COR-L47 (cell line): ENCODE measurements around the gene YJU2.

Source experiments
- DNase-seq: peaks from one replicate; lab custom pipeline; 2025; lab: John Stamatoyannopoulos, UW

The YJU2 gene

DNA sequence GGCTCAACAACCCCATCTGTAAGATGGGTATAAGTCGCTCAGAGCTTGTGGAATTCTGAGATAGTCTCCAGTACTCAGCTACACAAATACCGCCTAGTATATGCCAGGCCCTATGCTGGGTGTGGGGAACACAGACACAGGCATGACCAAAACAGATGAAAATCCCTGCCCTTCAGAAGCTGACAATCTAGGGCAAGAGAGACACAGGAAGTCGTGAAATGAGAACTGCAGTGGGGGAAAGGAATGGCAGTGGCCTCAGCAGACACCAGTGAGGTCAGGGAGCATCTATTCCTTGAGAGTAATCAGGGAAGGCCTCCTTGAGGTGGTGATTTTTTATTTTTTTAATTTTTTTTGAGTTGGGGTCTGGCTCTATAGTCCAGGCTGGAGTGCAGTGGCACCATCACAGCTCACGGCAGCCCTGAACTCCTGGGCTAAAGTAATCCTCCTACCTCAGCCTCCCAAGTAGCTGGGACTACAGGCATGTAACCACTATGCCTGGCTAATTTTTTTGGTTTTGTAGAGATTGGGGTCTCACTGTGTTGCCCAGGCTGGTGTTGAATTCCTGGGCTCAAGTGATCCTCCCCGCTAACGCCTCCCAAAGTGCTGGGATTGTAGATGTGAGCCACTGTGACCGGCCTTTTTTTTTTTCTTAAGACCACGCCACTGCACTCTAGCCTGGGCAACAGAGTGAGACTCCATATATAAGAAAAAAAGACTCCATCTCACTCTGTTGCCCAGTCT is 52.1 kb downstream of the YJU2 start:
- DNase-seq, result no peak

DNA sequence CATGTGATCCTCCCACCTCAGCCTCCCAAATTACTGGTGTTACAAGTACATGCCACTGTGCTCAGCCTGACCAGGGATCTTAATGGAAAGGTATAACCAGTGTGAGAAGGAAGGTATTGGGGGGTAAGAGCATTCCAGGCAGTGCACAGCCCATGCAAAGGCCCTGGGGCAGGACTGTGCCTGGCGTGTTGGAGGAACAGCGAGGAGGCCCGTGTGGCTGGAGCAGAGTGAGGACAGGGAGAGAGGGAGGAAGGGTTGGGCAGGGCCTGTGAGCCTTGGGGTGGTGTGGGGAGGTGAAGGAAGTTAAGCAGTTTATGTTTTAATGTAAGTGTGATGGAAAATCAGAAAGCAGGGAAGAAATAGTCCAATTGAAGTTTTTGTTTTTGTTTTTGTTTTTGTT is 53.7 kb downstream of the YJU2 start:
- DNase-seq, result no peak

DNA sequence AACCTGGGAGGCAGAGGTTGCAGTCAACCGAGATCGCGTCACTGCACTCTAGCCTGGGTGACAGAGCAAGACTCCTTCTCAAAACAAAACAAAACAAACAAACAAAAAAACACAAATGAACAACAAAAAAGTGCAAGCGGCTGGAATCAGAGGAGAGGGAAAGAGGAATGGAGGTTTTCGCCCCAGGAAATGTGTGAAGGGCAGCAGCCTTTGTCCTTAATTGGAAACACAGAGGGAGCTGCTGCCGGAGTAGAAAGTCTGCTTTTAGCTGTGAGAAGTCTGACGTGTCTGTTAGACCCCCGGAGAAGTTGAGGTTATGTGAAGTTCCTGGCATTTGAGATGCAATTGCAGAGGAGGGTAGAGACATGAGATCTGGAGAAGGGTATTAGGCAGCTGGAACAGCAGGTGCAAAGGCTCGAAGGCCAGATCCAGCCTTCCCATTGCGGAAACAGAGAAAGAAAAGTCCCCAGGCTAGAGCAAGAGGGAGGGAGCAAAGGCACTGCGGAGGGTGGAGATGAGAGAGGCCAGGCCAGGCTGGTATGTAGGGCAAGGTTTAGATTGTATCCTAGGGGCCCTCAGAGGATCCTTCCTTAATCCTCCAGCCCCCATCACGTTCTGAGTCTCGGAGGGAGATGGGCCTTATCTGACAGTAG is 54.8 kb downstream of the YJU2 start:
- DNase-seq, result no peak

DNA sequence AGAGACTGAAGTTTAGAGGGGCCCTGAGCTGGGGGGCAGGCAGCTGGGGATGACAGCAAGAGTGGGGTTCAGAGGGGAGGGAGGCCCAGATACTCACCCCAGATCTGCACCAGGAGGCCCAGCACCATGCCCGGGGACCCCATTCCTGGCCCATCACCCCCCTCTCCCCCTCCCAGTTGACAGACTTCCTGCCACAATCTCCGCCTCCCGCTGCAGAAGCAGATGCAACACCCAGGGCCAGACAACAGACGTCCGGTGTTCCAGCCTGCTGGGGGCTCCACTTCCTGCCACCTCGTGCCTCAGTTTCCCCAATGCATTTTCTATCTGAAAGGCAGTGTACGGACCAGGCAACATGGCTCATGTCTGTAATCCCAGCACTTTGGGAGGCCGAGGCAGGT is 55.4 kb downstream of the YJU2 start, which contains the start of gene TMIGD2:
TMIGD2 (minus strand) TSS at position 147 of the 398 bp plus-strand sequence; CDS start at position 143, 4 bp downstream.
- no peak for DNase-seq

DNA sequence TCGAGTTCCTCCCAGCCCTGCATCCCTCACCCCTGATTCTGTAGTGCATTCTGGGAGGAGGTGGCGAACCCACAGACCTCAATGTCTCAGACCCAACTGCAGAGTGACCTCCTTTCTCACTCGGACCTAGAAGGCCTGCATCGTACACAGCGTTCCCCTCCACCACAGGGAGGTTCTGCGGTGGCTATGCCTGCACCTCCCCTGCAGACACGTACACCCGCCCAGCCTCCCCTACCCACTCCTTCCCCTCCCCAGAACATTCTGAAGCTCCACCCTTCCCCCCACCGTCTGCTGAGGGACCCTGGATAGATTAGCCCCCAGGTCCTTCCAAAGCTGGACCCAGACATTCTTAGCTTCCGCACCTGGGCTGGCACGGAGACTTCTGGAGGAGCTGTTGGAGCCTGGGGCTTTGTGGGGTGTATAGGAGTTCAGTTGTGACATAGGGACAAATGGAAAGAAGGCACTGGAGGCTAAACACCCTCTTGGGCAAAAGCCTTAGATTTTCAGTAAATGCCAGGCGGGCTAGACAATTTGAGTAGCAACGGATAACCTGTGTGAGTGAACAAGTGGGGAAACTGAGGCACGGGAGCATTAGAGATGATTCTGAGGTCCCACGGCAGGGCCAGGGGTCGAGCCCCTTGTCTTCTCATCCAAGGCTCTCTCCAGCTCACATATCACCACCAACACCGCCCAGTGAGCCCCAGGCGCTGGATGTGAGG is 57.1 kb downstream of the YJU2 start:
- DNase-seq, result no peak

DNA sequence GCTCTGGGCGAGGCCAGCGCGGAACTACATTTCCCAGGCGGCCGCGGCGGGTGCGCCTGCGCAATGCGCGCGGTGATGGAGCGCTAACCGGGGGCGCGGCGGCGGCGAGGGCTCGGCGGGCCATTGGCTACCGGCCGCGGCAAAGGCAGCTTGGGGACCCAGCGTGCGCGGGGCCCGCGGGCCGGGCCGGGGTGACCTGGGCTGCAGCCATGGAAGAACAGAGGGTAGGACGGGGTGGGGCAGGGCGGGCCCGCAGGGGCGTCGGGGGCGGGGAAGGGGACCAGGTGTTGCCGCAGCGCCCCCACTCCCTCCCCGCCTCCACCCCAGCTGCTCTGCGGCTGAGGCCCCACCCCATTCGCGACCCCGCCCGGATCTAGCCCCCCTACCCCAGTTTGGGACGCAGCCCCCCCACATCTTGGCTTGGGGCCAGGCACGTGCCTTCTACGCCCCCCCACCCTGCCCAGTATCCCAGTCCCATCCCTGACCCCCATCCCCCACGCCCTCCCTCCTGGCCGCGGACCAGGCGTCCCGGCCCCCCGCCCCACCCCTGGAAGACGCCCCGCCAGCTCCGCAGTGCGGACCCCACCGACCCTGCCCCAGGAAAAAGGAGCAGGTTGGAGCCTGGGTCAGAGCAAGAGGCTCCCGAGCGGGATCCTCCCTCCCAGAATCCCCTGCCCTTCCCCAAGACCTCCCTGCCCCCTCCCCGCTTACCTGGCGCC is 57.8 kb downstream of the YJU2 start, which contains the start of gene FSD1:
FSD1 (plus strand) TSS at position 61 of the 719 bp plus-strand sequence; CDS start at position 210, 149 bp downstream.
- peak; percentile 60 for DNase-seq

DNA sequence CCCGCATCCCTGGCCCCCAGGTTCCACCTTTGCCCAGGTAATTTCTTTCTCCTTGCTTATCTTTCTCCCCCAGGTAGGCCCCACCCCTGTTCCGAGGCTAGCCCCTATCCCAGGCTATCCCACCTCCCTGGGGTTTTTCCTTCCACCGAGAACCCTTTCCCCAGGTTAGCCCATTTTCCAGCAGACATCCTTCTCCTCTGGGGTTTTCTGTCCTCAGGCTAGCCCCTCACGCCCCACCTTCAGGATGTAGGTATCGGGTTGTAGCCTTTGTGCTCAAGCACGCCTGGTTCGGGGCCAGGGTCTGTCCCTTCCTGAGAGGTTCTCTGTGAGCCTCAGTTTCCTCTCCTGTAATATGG is 58.4 kb downstream of the YJU2 start:
- DNase-seq, result no peak

DNA sequence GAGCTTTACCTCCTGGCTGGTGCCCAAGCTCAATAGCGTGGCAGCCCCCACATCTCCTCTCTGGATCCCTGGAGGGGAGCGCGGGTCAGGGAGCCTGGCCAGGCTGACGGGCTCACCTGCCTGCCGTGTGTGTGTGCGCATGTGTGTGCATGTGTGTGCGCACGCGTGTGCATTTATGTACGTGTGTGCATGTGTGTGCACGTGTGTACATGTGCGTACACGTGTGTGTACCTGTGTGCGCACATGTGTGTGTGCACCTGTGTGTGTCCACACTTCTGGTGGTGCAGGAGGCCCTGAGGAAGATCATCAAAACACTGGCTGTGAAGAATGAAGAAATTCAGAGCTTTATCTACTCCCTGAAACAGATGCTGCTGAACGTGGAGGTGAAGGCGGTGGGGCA is 58.8 kb downstream of the YJU2 start:
- no peak for DNase-seq

DNA sequence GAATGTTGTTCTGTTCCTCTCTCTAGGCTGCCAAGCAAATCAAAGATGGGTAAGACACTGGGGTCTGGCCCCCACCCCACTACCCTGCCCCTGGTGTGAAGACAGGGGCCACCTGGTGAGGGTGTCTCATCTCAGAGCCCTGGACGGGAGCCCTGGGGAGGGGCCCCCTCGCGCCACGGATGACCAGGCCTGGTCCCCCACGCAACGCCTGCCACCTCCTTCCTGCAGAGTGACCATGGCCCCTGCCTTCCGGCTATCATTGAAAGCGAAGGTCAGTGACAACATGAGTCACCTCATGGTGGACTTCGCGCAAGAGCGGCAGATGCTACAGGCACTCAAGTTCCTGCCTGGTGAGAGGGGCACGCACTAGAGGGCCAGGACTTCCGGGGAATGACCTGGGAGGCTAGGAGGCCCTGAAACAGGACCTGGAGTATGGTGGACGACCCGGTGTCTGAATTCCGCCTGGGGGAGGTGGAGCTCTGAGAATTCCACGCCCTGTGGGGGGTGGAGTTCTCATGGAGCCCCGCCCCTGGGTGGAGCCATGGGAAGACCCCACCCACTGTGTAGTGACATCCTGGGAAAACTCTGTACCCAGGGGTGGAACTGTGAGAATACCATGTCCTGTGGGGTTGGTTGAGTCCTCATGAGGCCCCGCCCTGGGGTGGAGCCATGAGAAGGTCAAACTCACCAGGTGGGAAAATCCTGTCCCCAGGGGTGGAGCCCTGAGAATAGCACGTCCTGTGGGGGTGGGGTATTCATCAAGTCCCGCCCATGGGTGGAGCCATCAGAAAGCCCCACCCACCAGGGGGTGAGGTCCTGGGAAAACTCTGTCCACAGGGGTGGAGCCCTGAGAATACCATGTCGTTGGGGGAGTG is 63.6 kb downstream of the YJU2 start:
- DNase-seq, result no peak

DNA sequence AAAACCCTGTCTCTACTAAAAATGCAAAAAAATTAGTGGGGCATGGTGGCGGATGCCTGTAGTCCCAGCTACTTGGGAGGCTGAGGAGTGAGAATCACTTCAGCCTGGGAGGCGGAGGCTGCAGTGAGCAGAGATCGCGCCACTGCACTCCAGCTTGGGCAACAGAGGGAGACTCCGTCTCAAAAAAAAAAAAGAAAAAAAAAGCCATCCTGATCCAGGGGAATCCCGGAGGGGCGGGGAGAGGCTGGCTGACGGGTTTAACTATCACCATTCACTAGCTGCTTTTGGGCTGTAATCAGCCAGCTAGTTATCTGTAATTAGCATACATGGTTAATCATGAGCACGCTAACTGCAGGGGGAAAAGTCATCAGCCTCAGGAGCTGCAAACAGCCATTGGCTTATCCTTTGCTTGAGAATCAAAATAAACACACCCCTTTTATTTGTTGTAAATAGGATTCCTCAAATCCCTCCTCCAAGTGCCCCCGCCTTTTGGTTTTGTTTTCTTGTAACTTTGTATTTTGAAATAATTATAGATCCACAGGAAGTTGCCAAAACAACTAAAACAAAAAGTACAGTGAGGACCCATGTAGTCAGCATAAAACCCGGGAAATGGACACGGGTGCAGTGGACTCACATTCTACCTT is 67.1 kb downstream of the YJU2 start:
- no peak for DNase-seq

DNA sequence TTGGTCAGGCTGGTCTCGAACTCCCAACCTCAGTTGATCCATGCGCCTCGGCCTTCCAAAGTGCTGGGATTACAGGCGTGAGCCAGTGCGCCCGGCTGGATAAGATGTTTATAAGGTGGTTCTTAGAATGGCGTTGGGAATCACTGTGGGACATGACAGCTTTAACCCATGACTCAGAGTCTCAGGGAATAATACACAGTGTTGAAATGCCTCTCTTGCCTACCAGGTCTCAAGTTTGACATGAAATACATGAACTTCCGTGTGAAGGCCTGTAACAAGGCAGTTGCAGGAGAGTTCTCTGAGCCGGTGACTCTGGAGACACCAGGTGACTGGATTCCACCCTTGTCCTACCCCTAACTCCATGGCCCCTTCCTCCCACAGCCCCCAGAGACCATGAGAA is 70.1 kb downstream of the YJU2 start:
- DNase-seq, result no peak

DNA sequence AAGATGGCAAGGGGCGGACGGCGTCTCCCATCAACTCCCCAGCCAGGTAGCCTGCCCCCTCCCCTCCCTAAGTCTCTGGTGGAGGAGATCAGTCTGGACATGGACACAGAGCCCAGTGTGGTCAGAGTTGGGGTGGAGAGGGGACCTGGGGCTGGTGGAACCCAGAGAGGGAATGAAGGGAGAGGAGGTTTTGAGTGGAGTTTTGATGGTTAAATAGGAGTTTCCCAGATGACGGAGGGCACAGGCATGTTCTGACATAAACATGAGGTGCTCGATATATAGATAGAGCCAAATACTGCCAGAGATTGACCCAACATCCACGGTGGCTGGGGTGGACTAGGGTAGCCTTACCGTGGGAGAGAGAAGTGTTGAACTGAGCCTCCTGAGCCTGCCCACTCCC is 71.6 kb downstream of the YJU2 start:
- DNase-seq, result no peak
